Heart right ventricle (tissue), 16 donors: Measurements from ENCODE around the gene RDH14. TPM values are rescaled to one million over a fixed set of nuclear protein-coding genes. Genes with fewer than 3 reads are reported as not detected.
A peak's percentile ranks its signal among the peaks of the same experiment; 100 is the strongest.

Source experiments
- ATAC-seq, 8 donors: fragments of 200-7000 bp; cut with Tn5 transposase; one replicate each; pipeline ENCODE4 v1.9.1; 2020; ENCODE audit warnings: mild to moderate bottlenecking in 8 of 8, moderate library complexity in 8 of 8, moderate number of reproducible peaks in 1 of 8
- DNase-seq, 2 donors: peaks; one replicate each; pipeline ENCODE4 v3.0.0-alpha.2; 2020
- H3K27ac ChIP-seq, 10 donors: fragments of 200-600 bp; sonication (generic) in 2 of 10; one replicate each; pipeline versions ENCODE4 v1.5.0 to v1.8.0; 2020 to 2022; ENCODE audit warnings: mild to moderate bottlenecking in 3 of 10
- H3K27me3 ChIP-seq, 7 donors: fragments of 200-600 bp; one replicate each; pipeline ENCODE4 v1.8.0; 2021 to 2022; ENCODE audit warnings: mild to moderate bottlenecking in 2 of 7
- H3K36me3 ChIP-seq, 9 donors: fragments of 200-600 bp; sonication (generic) in 1 of 9; one replicate each; pipeline versions ENCODE4 v1.5.0 to v1.8.0; 2020 to 2022; ENCODE audit warnings: mild to moderate bottlenecking in 2 of 9
- H3K4me1 ChIP-seq, 9 donors: fragments of 200-600 bp; sonication (generic) in 1 of 9; one replicate each; pipeline versions ENCODE4 v1.5.0 to v1.8.0; 2020 to 2022; ENCODE audit warnings: mild to moderate bottlenecking in 4 of 9
- H3K4me3 ChIP-seq, 10 donors: fragments of 200-600 bp; sonication (generic) in 2 of 10; one replicate each; pipeline versions ENCODE4 v1.5.0 to v1.8.0; 2020 to 2022; ENCODE audit warnings: mild to moderate bottlenecking in 7 of 10, moderate library complexity in 2 of 10
- H3K9me3 ChIP-seq, 11 donors: fragments of 200-600 bp in 10 of 11; sonication (generic) in 2 of 11; one replicate each; pipeline versions ENCODE4 v1.5.0 to v1.8.0; 2013 to 2022; ENCODE audit warnings: mild to moderate bottlenecking in 2 of 11, control low read depth in 1 of 11, moderate library complexity in 1 of 11
- CTCF ChIP-seq, 9 donors: fragments of 200-600 bp; sonication (generic) in 2 of 9; IDR thresholded peaks; one replicate each; pipeline versions ENCODE4 v1.5.0 to v1.8.0; 2021 to 2022; ENCODE audit warnings: antibody characterized with exemption in 9 of 9, mild to moderate bottlenecking in 5 of 9, moderate library complexity in 1 of 9
- WGBS, 2 donors: extraction: QIAGEN DNeasy Blood & Tissue Kit; methylation state at CpG; one replicate each; pipeline ENCODE4 v1.1.7; 2013; ENCODE audit warnings: inconsistent platforms in 1 of 2; 5-methylcytosine and 5-hydroxymethylcytosine counted together
- intact Hi-C, 10 donors: fragments of 100-400 bp; cut with DNase I; formaldehyde crosslinking; loops; one replicate each; pipeline versions ENCODE4 v1.11.1 to v1.14.2; 2022
- polyA plus RNA-seq, 2 donors: library from polyadenylated mRNA; stranded (reverse); fragments of 200-250 nt; gene quantifications; one replicate each; pipeline ENCODE4 v1.2.3, GENCODE V29; 2013
- total RNA-seq, 10 donors: library from RNA; stranded (reverse); fragmentation: NEBNext Ultra II Directional in 3 of 10; extraction: Animal tissue kit (Norgen Biotek cat#: 25700) in 3 of 10; gene quantifications; one replicate each; pipeline versions ENCODE4 v1.2.1 to v1.2.4, GENCODE V29; 2021 to 2023
- donor health status: Arrhythmogenic right ventricular cardiomyopathy.
- donor health status: ischemic (EF 13 %, LVEDD 7.1; RV severe dilation, severe dysfunction).
- donor health status: healthy with polysubstance abuse.
- donor health status: DM: no; HTN: yes; CAD: no.
- donor health status: DM: no; HTN: no; CAD: no.
- donor health status: ischemic (EF 25% LVEDD 6.9; RV normal size, moderate dysfunction).
- donor health status: ischemic (EF 25% LVEDD 5.7; RV mildly dilated, moderate dysfunction).
- donor health status: healthy.
- donor health status: DM: yes; HTN: yes; CAD: no.
- donor health status: Ischemic cardiomyopathy.
- donor health status: ischemic (EF 35%, LVEDD 5.7; RV mildly dilated, moderate dysfunction).
- donor health status: nonischemic (EF 11% LVEDD 7.7; RV severe dilation, severe dysfunction).
- donor health status: DM: yes; HTN: yes; CAD: no.
- donor health status: PGD.
- donor health status: ischemic (EF 29% LVEDD 5.4; RV normal size, mild dysfunction).
- donor health status: nonischemic (EF 23%, LVEDD 6.1; RV moderate dilation, normal function).

Gene RDH14
- total and polyA plus RNA-seq, 12 donors = 25.8 to 54.8 (median 45.4) TPM

GRCh38 chr2:18578033-18578432 is 17.6 kb upstream of the RDH14 start:
- no peak for TF ChIP-seq CTCF (IDR thresholded peaks at IDR 0.05)
- intact Hi-C loops = no loop called here
- Histone ChIP-seq H3K27ac (no peak overlapping the region), H3K4me3 (no peak overlapping the region), H3K9me3 (peaks cover 0 to 27% (median 8%) of the 10 kb centered on the region in 11 donors), H3K4me1 (no peaks in the 10 kb centered on the region), H3K36me3 (no peaks in the 10 kb centered on the region), H3K27me3 (no peaks in the 10 kb centered on the region)
- DNase-seq (no peak), ATAC-seq (no peak)

- ATAC-seq = no peak
- no peaks in the 10 kb centered on the region for H3K27me3 ChIP-seq
- H3K9me3 ChIP-seq = peaks cover 0 to 9% (median 0%) of the 10 kb centered on the region in 11 donors
- H3K36me3 ChIP-seq = peaks cover 0 to 17% (median 0%) of the 10 kb centered on the region in 9 donors
- 77 to 80% methylated on average over 1 of the region's 1 CpG for WGBS, 2 donors
- no peak overlapping the region for H3K4me3 ChIP-seq
- intact Hi-C loops = no loop called here
- H3K4me1 ChIP-seq = peaks cover 0 to 4% (median under 1%) of the 10 kb centered on the region in 9 donors
- H3K27ac ChIP-seq = no peak overlapping the region
- DNase-seq = no peak
- no peak for TF ChIP-seq CTCF (IDR thresholded peaks at IDR 0.05)
Observed at GRCh38 chr2:18566145-18566769, 5.8 kb upstream of the RDH14 start.

GRCh38 chr2:18560797-18561085 is 288 bp upstream of the RDH14 start:
- ATAC-seq (no peak), DNase-seq (no peak)
- Histone ChIP-seq H3K27ac (peak overlapping the region; percentile 96 to 99 (median 98)), H3K4me1 (peaks cover 0 to 46% (median 41%) of the 10 kb centered on the region in 9 donors), H3K27me3 (no peaks in the 10 kb centered on the region), H3K36me3 (peaks cover 0 to 21% (median 0%) of the 10 kb centered on the region in 9 donors), H3K9me3 (peaks cover 0 to 9% (median 0%) of the 10 kb centered on the region in 11 donors), H3K4me3 (peak overlapping the region; percentile 52 to 93 (median 85))
- intact Hi-C loops = loop anchor here in 2 of 10 donors (2.0 kb wide), 1 partner anchor 40 kb away; no protein-coding TSS in a partner anchor
- TF ChIP-seq CTCF (IDR thresholded peaks at IDR 0.05) = no peak
- WGBS, 2 donors = 1 to 4% methylated on average over 3 of the region's 3 CpGs

- peaks cover 0 to 23% (median 11%) of the 10 kb centered on the region in 9 donors for H3K36me3 ChIP-seq
- no peak for TF ChIP-seq CTCF (IDR thresholded peaks at IDR 0.05)
- 1% methylated on average over 11 of the region's 11 CpGs for WGBS, 2 donors
- H3K27me3 ChIP-seq = no peaks in the 10 kb centered on the region
- DNase-seq (no peak), ATAC-seq (peak in 5 of 8 donors; percentile 2 to 40 (median 18))
- H3K27ac ChIP-seq = peak overlapping the region; percentile 96 to 99 (median 98)
- intact Hi-C loops = loop anchor here in 3 of 10 donors (2.0 to 5.0 kb wide), 2 partner anchors 37 to 39 kb away; no protein-coding TSS in a partner anchor
- peak overlapping the region; percentile 52 to 93 (median 85) for H3K4me3 ChIP-seq
- H3K4me1 ChIP-seq = peaks cover 0 to 49% (median 41%) of the 10 kb centered on the region in 9 donors
- peaks cover 0 to 9% (median 0%) of the 10 kb centered on the region in 11 donors for H3K9me3 ChIP-seq
Observed at GRCh38 chr2:18559531-18560030, 872 bp downstream of the RDH14 start.
